Measurements from ENCODE around the gene DMRT3. TPM values are rescaled to one million over a fixed set of nuclear protein-coding genes. Genes with fewer than 3 reads are reported as not detected.

The DMRT3 gene
- total and polyA plus RNA-seq, 2 donors from 2014 or later: not detected

- intact Hi-C loops (cut with DNase I): no loop called here
- DNase-seq (peak in 1 of 5 donors; percentile 71), FAIRE-seq (no peak)
Measured at GRCh38 chr9:974031-974995, 2.1 kb upstream of the DMRT3 start.

GRCh38 chr9:974996-975739 lies 1.3 kb upstream of the DMRT3 start:
- intact Hi-C loops (cut with DNase I): no loop called here
- Histone ChIP-seq H3K27ac (ENCODE audit: low read depth in 2 of 2, low read length in 2 of 2) (no peak overlapping the region), H3K27me3 (ENCODE audit: control insufficient read depth, insufficient read depth, low read length) (peaks cover 66% of the 10 kb centered on the region), H3K36me3 (ENCODE audit: control insufficient read depth in 2 of 3, insufficient read depth in 3 of 3, low read length in 3 of 3) (no peaks in the 10 kb centered on the region), H3K4me3 (ENCODE audit: low read length in 3 of 3) (no peak overlapping the region), H3K9me3 (ENCODE audit: control insufficient read depth in 2 of 3, insufficient read depth in 1 of 3, low read length in 3 of 3) (peaks cover 0 to 3% (median 0%) of the 10 kb centered on the region in 3 donors), H3K4me1 (ENCODE audit: control insufficient read depth in 2 of 3, insufficient read depth in 2 of 3, low read depth in 1 of 3, low read length in 3 of 3) (no peaks in the 10 kb centered on the region), H3K9ac (ENCODE audit: low read length in 3 of 3) (no peak overlapping the region)
- peak in 1 of 5 donors; percentile 42 for DNase-seq
- FAIRE-seq: no peak
- no peak for TF ChIP-seq CTCF (IDR thresholded peaks at IDR 0.05; ENCODE audit: borderline replicate concordance, extremely low read depth, insufficient read depth)

More at GRCh38 chr9:974031-974995, 2.1 kb upstream of the DMRT3 start:
- H3K9ac ChIP-seq (ENCODE audit: low read length in 3 of 3): no peak overlapping the region
- peaks cover 0 to 3% (median 0%) of the 10 kb centered on the region in 3 donors for H3K4me1 ChIP-seq (ENCODE audit: control insufficient read depth in 2 of 3, insufficient read depth in 2 of 3, low read depth in 1 of 3, low read length in 3 of 3)
- H3K27ac ChIP-seq (ENCODE audit: low read depth in 2 of 2, low read length in 2 of 2): no peak overlapping the region
- H3K9me3 ChIP-seq (ENCODE audit: control insufficient read depth in 2 of 3, insufficient read depth in 1 of 3, low read length in 3 of 3): peaks cover 0 to 3% (median 0%) of the 10 kb centered on the region in 3 donors
- no peaks in the 10 kb centered on the region for H3K36me3 ChIP-seq (ENCODE audit: control insufficient read depth in 2 of 3, insufficient read depth in 3 of 3, low read length in 3 of 3)
- TF ChIP-seq CTCF (IDR thresholded peaks at IDR 0.05; ENCODE audit: borderline replicate concordance, extremely low read depth, insufficient read depth): no peak
- no peak overlapping the region for H3K4me3 ChIP-seq (ENCODE audit: low read length in 3 of 3)
- peaks cover 64% of the 10 kb centered on the region for H3K27me3 ChIP-seq (ENCODE audit: control insufficient read depth, insufficient read depth, low read length)

- DNase-seq (no peak), FAIRE-seq (no peak)
- Histone ChIP-seq H3K4me3 (ENCODE audit: low read length in 3 of 3) (no peak overlapping the region), H3K9ac (ENCODE audit: low read length in 3 of 3) (no peak overlapping the region), H3K27me3 (ENCODE audit: control insufficient read depth, insufficient read depth, low read length) (peaks cover 66% of the 10 kb centered on the region), H3K36me3 (ENCODE audit: control insufficient read depth in 2 of 3, insufficient read depth in 3 of 3, low read length in 3 of 3) (no peaks in the 10 kb centered on the region), H3K9me3 (ENCODE audit: control insufficient read depth in 2 of 3, insufficient read depth in 1 of 3, low read length in 3 of 3) (peaks cover 0 to 3% (median 0%) of the 10 kb centered on the region in 3 donors), H3K27ac (ENCODE audit: low read depth in 2 of 2, low read length in 2 of 2) (no peak overlapping the region), H3K4me1 (ENCODE audit: control insufficient read depth in 2 of 3, insufficient read depth in 2 of 3, low read depth in 1 of 3, low read length in 3 of 3) (no peaks in the 10 kb centered on the region)
- intact Hi-C loops (cut with DNase I): no loop called here
- TF ChIP-seq CTCF (IDR thresholded peaks at IDR 0.05; ENCODE audit: borderline replicate concordance, extremely low read depth, insufficient read depth): no peak
Measured at GRCh38 chr9:975740-976257, 656 bp upstream of the DMRT3 start.

All from kidney (tissue), 14 donors.